SK-N-SH (cell line): ENCODE results near the gene HS3ST3A1. TPM values are rescaled to one million over a fixed set of nuclear protein-coding genes. Genes with fewer than 3 reads are reported as not detected.

Experiments used
- CTCF ChIA-PET: fragments of 300-600, 350-600 bp; formaldehyde crosslinking; extraction: SDS; loops from one replicate; lab custom pipeline; 2021; lab: Yijun Ruan, JAX
- POLR2A ChIA-PET: fragments of 350-600 bp; sonication (Branson Sonifier 250); formaldehyde crosslinking; extraction: SDS; loops from one replicate; lab custom pipeline; 2020; ENCODE audit warnings: antibody characterized with exemption, inconsistent platforms; lab: Yijun Ruan, JAX
- DNase-seq: peaks from one replicate; pipeline ENCODE4 v3.0.0; 2012
- H2AFZ ChIP-seq: fragments of 200-600 bp; sonication (generic); 2 replicates; pipeline ENCODE4 v1.8.1; 2016; ENCODE audit warnings: antibody characterized with exemption, mild to moderate bottlenecking, low read depth
- H3F3A ChIP-seq: fragments of 200-600 bp; sonication (generic); replicated peaks from 2 replicates; pipeline ENCODE3; 2016; ENCODE audit warnings: antibody characterized with exemption, mild to moderate bottlenecking; ENCODE audit not compliant: insufficient read depth
- H3K27ac ChIP-seq, 2 experiments: fragments of 200-500 bp in 1 of 2; fragments of 200-600 bp in 1 of 2; sonication (Bioruptor generic) in 1 of 2; sonication (generic), shearing (Covaris generic) in 1 of 2; 2 replicates each; pipeline versions ENCODE4 v1.5.1 to v1.6.1; 2014 to 2016; ENCODE audit warnings: low read depth in 2 of 2, inconsistent platforms in 1 of 2, low read length in 1 of 2, mild to moderate bottlenecking in 1 of 2, mixed read lengths in 1 of 2
- H3K27me3 ChIP-seq: fragments of 200-600 bp; sonication (generic), shearing (Covaris generic); 2 replicates; pipeline ENCODE4 v1.6.1; 2016; ENCODE audit warnings: mixed run types; ENCODE audit not compliant: insufficient read depth
- H3K36me3 ChIP-seq, 2 experiments: fragments of 200-500 bp in 1 of 2; fragments of 200-600 bp in 1 of 2; sonication (Bioruptor generic) in 1 of 2; sonication (generic) in 1 of 2; replicated peaks in 1 of 2; 2 replicates each; pipeline versions ENCODE3 to v1.5.1; 2014 to 2016; ENCODE audit warnings: low read length in 1 of 2, mild to moderate bottlenecking in 1 of 2; ENCODE audit not compliant: insufficient read depth in 2 of 2, control insufficient read depth in 1 of 2
- H3K4me1 ChIP-seq, 2 experiments: fragments of 200-500 bp in 1 of 2; fragments of 200-600 bp in 1 of 2; sonication (Bioruptor generic) in 1 of 2; sonication (generic), shearing (Covaris generic) in 1 of 2; 2 replicates each; pipeline versions ENCODE4 v1.5.1 to v1.6.1; 2014 to 2016; ENCODE audit warnings: low read depth in 1 of 2, low read length in 1 of 2, mixed run types in 1 of 2; ENCODE audit not compliant: insufficient read depth in 2 of 2, control insufficient read depth in 1 of 2
- H3K4me2 ChIP-seq: fragments of 200-600 bp; sonication (generic), shearing (Covaris generic); 2 replicates; pipeline ENCODE4 v1.6.1; 2017; ENCODE audit warnings: mixed run types
- H3K4me3 ChIP-seq, 2 experiments: fragments of 200-500 bp in 1 of 2; fragments of 200-600 bp in 1 of 2; sonication (Bioruptor generic) in 1 of 2; sonication (generic), shearing (Covaris generic) in 1 of 2; 2 replicates each; pipeline versions ENCODE4 v1.5.1 to v1.8.1; 2014 to 2016; ENCODE audit warnings: low read depth in 2 of 2, inconsistent platforms in 1 of 2, low read length in 1 of 2, mild to moderate bottlenecking in 1 of 2, mixed read lengths in 1 of 2, moderate library complexity in 1 of 2
- H3K79me2 ChIP-seq: fragments of 200-600 bp; sonication (generic); 2 replicates; pipeline ENCODE4 v1.8.1; 2017; ENCODE audit warnings: mild to moderate bottlenecking; ENCODE audit not compliant: insufficient read depth
- H3K9ac ChIP-seq: fragments of 200-600 bp; sonication (generic); 2 replicates; pipeline ENCODE4 v1.6.1; 2017; ENCODE audit warnings: mixed run types
- H3K9me2 ChIP-seq: fragments of 200-600 bp; sonication (generic); 2 replicates; pipeline ENCODE4 v1.6.1; 2017; ENCODE audit warnings: mixed run types
- H3K9me3 ChIP-seq: fragments of 200-600 bp; sonication (generic); 2 replicates; pipeline ENCODE4 v1.6.1; 2017; ENCODE audit warnings: mixed run types, mild to moderate bottlenecking, moderate library complexity
- H4K20me1 ChIP-seq: fragments of 200-600 bp; sonication (generic); 2 replicates; pipeline ENCODE4 v1.6.1; 2017; ENCODE audit warnings: mild to moderate bottlenecking, mixed run types; ENCODE audit not compliant: insufficient read depth
- CTCF ChIP-seq: fragments of 200-600 bp; sonication (generic); IDR thresholded peaks from 2 replicates; pipeline ENCODE4 v1.6.1; 2017; ENCODE audit warnings: antibody characterized with exemption, mild to moderate bottlenecking, moderate library complexity
- ELF1 ChIP-seq: IDR thresholded peaks from 2 replicates; pipeline ENCODE4 v1.4.0; 2012
- EZH2phosphoT487 ChIP-seq: fragments of 200-600 bp; sonication (generic); IDR thresholded peaks from 2 replicates; pipeline ENCODE4 v1.6.1; 2017; ENCODE audit warnings: low read depth, mixed run types, mild to moderate bottlenecking, antibody characterized with exemption, moderate library complexity, borderline replicate concordance
- FOXJ3 ChIP-seq: sonication (generic); formaldehyde crosslinking; IDR thresholded peaks from 2 replicates; pipeline ENCODE4 v1.5.1; 2020; ENCODE audit warnings: mild to moderate bottlenecking, missing genetic modification reagents
- FOXM1 ChIP-seq: IDR thresholded peaks from 2 replicates; pipeline ENCODE4 v1.4.0; 2012; ENCODE audit warnings: low read depth, mild to moderate bottlenecking
- GATA2 ChIP-seq: sonication (generic); formaldehyde crosslinking; IDR thresholded peaks from 2 replicates; pipeline ENCODE4 v1.5.0; 2020; ENCODE audit warnings: mild to moderate bottlenecking, missing genetic modification reagents
- MEF2A ChIP-seq: IDR thresholded peaks from 2 replicates; pipeline ENCODE4 v1.4.0; 2012; ENCODE audit warnings: low read depth, borderline replicate concordance
- RAD21 ChIP-seq: IDR thresholded peaks from 2 replicates; pipeline ENCODE4 v1.6.1; 2012; ENCODE audit warnings: mild to moderate bottlenecking, low read length
- SIN3A ChIP-seq: IDR thresholded peaks from 2 replicates; pipeline ENCODE4 v1.6.1; 2012; ENCODE audit warnings: low read depth, mild to moderate bottlenecking, low read length, moderate library complexity, borderline replicate concordance
- TAF1 ChIP-seq: IDR thresholded peaks from 2 replicates; pipeline ENCODE4 v1.6.1; 2012; ENCODE audit warnings: low read depth, mild to moderate bottlenecking, low read length, moderate library complexity, borderline replicate concordance
- WGBS: methylation state at CpG from one replicate; pipeline ENCODE4 v1.1.6; 2017; ENCODE audit warnings: low lambda C conversion rate; 5-methylcytosine and 5-hydroxymethylcytosine counted together
- polyA plus RNA-seq, 3 experiments: library from polyadenylated mRNA; depleted of rRNA; stranded (reverse); fragments of >200 nt; gene quantifications; 2 replicates each; pipeline ENCODE4 v1.2.3, GENCODE V29; 2012
- TF ChIP-seq, protein P1 (sequence below): IDR thresholded peaks from 2 replicates; pipeline ENCODE4 v1.4.0; 2012; ENCODE audit warnings: low read depth
- TF ChIP-seq, protein P2 (sequence below): IDR thresholded peaks from 2 replicates; pipeline ENCODE4 v1.4.0; 2012; ENCODE audit warnings: low read depth, borderline replicate concordance

The HS3ST3A1 gene
- polyA plus RNA-seq, 1 of the 3 experiments (the other 2 are of a cell fraction): 22.6 TPM

DNA sequence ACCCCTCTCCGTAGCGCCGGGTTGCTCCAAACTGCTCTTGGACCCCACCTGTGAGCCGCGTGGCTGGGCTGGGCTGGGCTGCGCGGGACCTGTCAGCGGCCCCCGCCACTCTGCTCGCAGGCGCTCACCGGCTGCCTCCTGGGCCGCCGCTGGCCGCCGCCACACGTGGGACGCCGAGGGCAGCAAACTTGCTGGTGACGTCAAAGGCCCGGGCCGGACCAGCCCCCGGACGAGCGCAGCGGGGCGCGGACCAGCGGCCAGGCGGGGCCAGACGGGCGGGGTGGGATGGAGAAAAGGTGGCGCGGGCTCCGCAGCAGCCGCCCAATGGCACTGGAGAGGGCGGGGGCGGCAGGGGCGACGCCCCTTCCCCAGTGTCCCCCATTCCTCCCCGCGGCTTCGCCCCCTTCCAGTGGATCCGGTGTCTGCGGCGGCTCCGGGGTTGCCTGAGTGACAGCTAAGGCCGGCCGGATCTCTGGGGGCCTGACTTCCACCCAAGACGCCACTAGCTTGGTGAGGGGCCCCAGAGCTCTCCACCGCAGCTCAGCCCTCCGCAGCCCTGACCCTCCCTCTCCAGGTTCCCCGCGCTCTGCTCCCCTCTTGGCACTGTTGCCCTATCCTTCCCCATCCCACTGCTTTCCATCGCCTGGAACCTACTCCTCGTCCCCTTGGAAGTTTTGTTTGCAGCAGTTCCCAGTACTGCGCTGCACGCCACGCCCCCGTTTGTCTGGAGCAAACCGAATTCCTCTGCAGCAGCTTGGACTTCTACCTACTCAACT lies at the start of gene HS3ST3A1 (continued):
- TF ChIP-seq, protein P1, sequence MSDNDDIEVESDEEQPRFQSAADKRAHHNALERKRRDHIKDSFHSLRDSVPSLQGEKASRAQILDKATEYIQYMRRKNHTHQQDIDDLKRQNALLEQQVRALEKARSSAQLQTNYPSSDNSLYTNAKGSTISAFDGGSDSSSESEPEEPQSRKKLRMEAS: peak; percentile 92
- TF ChIP-seq CTCF: no peak
- TF ChIP-seq, protein P2, sequence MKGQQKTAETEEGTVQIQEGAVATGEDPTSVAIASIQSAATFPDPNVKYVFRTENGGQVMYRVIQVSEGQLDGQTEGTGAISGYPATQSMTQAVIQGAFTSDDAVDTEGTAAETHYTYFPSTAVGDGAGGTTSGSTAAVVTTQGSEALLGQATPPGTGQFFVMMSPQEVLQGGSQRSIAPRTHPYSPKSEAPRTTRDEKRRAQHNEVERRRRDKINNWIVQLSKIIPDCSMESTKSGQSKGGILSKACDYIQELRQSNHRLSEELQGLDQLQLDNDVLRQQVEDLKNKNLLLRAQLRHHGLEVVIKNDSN: peak; percentile 66
- peak; percentile 43; the same call in 1 of the 2 replicates for TF ChIP-seq SIN3A
- TF ChIP-seq TAF1: peak; percentile 69
- no peak for TF ChIP-seq EZH2phosphoT487
- no peak for TF ChIP-seq MEF2A
- no peak for TF ChIP-seq GATA2 (CRISPR knock-in tag)
- TF ChIP-seq FOXM1: no peak

DNA sequence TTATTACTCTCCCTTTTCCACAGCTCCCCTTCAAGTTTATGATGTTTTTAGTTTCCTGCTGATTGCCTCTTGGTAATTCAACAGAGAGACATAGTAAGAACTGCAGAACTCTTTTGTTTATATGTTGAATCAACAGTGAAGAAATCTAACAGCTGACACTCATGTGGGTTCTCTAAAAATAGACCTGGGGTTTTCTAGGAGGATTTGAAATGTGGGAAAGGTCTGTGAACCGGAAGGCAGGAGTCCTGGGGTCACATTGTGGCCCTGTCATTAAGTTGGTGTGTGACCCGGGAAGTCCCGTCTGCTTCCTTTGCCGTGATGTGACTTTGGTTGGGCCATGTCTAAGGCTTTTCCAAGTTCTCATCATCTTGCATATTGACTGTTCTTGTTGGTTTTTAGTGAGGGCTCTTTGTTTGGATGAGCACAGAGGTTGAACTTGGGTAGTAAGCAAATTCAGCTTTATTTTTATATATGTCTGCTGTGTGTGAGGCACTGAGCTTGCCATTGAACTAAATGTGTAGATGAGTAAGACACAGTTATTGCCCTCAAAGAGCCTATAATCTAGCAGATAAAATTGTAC lies 48.5 kb upstream of the HS3ST3A1 start:
- Histone ChIP-seq H3K4me3 (no peak overlapping the region), H3K4me1 (no peaks in the 10 kb centered on the region), H3K27ac (no peak overlapping the region), H3K4me2 (no peak overlapping the region), H4K20me1 (no peaks in the 10 kb centered on the region), H3K27me3 (peaks cover 6% of the 10 kb centered on the region; the same call in 1 of the 2 replicates), H3K9me3 (no peaks in the 10 kb centered on the region), H3F3A (no peaks in the 10 kb centered on the region), H3K36me3 (no peaks in the 10 kb centered on the region), H3K79me2 (no peaks in the 10 kb centered on the region), H3K9me2 (no peaks in the 10 kb centered on the region), H2AFZ (no peak overlapping the region), H3K9ac (no peak overlapping the region)
- ChIA-PET CTCF (no interaction called here), POLR2A (no interaction called here)
- DNase-seq: no peak
- TF ChIP-seq RAD21 (no peak), FOXJ3 (CRISPR knock-in tag) (no peak), ELF1 (no peak)
- TF ChIP-seq, protein P1: no peak
- WGBS: 20% methylated on average over 4 of the region's 4 CpGs
